Measurements from ENCODE around the gene LRP3. TPM values are rescaled to one million over a fixed set of nuclear protein-coding genes. Genes with fewer than 3 reads are reported as not detected.

Gene LRP3
- total RNA-seq, 1 donor from 2014 or later, result 49.6 TPM

GRCh38 chr19:33255781-33256180, 61.7 kb downstream of the LRP3 start:
- no peak for DNase-seq (ENCODE audit: extremely low spot score, unreplicated experiment)
- TF ChIP-seq CTCF (conservative IDR thresholded peaks at IDR 0.05), result no peak

DNA sequence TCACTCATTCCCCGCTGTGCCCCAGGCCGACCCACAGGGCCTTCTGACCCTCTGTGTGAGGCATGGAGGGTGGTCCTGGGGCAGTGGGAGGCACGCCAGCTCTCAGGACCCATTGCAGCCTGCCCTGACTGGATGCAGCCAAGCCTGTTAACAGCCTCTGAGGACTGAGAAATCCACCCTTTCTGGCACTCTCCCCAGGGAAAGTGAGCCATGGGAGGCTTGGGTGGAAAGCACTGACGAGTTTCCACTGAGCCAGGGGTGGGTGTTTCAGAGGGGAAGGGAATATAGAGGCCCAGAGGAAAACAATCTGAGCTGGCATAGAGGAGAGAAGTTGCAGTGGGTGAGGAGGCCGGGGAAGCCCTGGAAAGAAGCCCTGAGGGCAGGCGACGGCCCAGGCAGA, 62.1 kb downstream of the LRP3 start:
- Mint-ChIP-seq H3K27ac (no peak overlapping the region), H3K36me3 (no peaks in the 10 kb centered on the region), H3K4me3 (no peak overlapping the region), H3K9me3 (no peaks in the 10 kb centered on the region), H3K27me3 (no peaks in the 10 kb centered on the region), H3K4me1 (ENCODE audit: unreplicated experiment) (no peaks in the 10 kb centered on the region)
- no peak for DNase-seq (ENCODE audit: extremely low spot score, unreplicated experiment)
- no peak for TF ChIP-seq CTCF (conservative IDR thresholded peaks at IDR 0.05)

More at GRCh38 chr19:33255781-33256180, 61.7 kb downstream of the LRP3 start:
- no peak overlapping the region for H3K27ac Mint-ChIP-seq
- no peaks in the 10 kb centered on the region for H3K4me1 Mint-ChIP-seq (ENCODE audit: unreplicated experiment)
- no peak overlapping the region for H3K4me3 Mint-ChIP-seq
- H3K27me3 Mint-ChIP-seq, result no peaks in the 10 kb centered on the region
- H3K9me3 Mint-ChIP-seq, result no peaks in the 10 kb centered on the region
- no peaks in the 10 kb centered on the region for H3K36me3 Mint-ChIP-seq

GRCh38 chr19:33257828-33258227, 63.7 kb downstream of the LRP3 start:
- no peaks in the 10 kb centered on the region for H3K4me1 Mint-ChIP-seq (ENCODE audit: unreplicated experiment)
- H3K9me3 Mint-ChIP-seq, result no peaks in the 10 kb centered on the region
- H3K4me3 Mint-ChIP-seq, result no peak overlapping the region
- no peaks in the 10 kb centered on the region for H3K36me3 Mint-ChIP-seq
- no peak overlapping the region for H3K27ac Mint-ChIP-seq
- H3K27me3 Mint-ChIP-seq, result no peaks in the 10 kb centered on the region
- no peak for TF ChIP-seq CTCF (conservative IDR thresholded peaks at IDR 0.05)
- DNase-seq (ENCODE audit: extremely low spot score, unreplicated experiment), result no peak

Other genes with a start within 250 kb of the LRP3 start
- 29.1 and 37.7 TPM in 2 replicates for gene CEP89, start 222.4 kb upstream of the LRP3 start, total RNA-seq (ENCODE audit: low replicate concordance)
- 4.3 and 4.5 TPM in 2 replicates for gene FAAP24, start 222.1 kb upstream of the LRP3 start, total RNA-seq (ENCODE audit: low replicate concordance)
- gene RHPN2, start 129.4 kb upstream of the LRP3 start, total RNA-seq (ENCODE audit: low replicate concordance), result 31.6 and 81.6 TPM in 2 replicates
- 12.2 and 12.6 TPM in 2 replicates for gene GPATCH1, start 113.1 kb upstream of the LRP3 start, total RNA-seq (ENCODE audit: low replicate concordance)
- 0.45 TPM in 1 of 2 replicates, not detected in the other for gene WDR88, start 62.2 kb upstream of the LRP3 start, total RNA-seq (ENCODE audit: low replicate concordance)
- gene SLC7A10, start 31.5 kb downstream of the LRP3 start, total RNA-seq (ENCODE audit: low replicate concordance), result 0.68 TPM in 1 of 2 replicates, not detected in the other
- 24.4 and 50.4 TPM in 2 replicates for gene CEBPA, start 108.2 kb downstream of the LRP3 start, total RNA-seq (ENCODE audit: low replicate concordance)
- 28.7 and 30.1 TPM in 2 replicates for gene CEBPG, start 179.4 kb downstream of the LRP3 start, total RNA-seq (ENCODE audit: low replicate concordance)